ENCODE measurements around the gene OSGEP.
A peak's percentile ranks its signal among the peaks of the same experiment; 100 is the strongest.

OSGEP gene

GRCh38 chr14:20461225-20462141 lies 6.9 kb upstream of the OSGEP start, which contains the start of gene PIP4P1 (continued):
- TF ChIP-seq, protein P1, sequence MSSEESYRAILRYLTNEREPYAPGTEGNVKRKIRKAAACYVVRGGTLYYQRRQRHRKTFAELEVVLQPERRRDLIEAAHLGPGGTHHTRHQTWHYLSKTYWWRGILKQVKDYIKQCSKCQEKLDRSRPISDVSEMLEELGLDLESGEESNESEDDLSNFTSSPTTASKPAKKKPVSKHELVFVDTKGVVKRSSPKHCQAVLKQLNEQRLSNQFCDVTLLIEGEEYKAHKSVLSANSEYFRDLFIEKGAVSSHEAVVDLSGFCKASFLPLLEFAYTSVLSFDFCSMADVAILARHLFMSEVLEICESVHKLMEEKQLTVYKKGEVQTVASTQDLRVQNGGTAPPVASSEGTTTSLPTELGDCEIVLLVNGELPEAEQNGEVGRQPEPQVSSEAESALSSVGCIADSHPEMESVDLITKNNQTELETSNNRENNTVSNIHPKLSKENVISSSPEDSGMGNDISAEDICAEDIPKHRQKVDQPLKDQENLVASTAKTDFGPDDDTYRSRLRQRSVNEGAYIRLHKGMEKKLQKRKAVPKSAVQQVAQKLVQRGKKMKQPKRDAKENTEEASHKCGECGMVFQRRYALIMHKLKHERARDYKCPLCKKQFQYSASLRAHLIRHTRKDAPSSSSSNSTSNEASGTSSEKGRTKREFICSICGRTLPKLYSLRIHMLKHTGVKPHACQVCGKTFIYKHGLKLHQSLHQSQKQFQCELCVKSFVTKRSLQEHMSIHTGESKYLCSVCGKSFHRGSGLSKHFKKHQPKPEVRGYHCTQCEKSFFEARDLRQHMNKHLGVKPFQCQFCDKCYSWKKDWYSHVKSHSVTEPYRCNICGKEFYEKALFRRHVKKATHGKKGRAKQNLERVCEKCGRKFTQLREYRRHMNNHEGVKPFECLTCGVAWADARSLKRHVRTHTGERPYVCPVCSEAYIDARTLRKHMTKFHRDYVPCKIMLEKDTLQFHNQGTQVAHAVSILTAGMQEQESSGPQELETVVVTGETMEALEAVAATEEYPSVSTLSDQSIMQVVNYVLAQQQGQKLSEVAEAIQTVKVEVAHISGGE (tag by site-specific recombination; conservative IDR thresholded peaks at IDR 0.05; ENCODE audit: low read depth) = no peak
- TF ChIP-seq KLF8 (tag by site-specific recombination; IDR thresholded peaks at IDR 0.05) = peak; percentile 64
- TF ChIP-seq BCL11A (tag by site-specific recombination; IDR thresholded peaks at IDR 0.05; ENCODE audit: low read depth) = no peak
- no peak for TF ChIP-seq PRDM1 (tag by site-specific recombination; IDR thresholded peaks at IDR 0.05)
- no peak for TF ChIP-seq ZNF280D (tag by site-specific recombination; IDR thresholded peaks at IDR 0.05)
- no peak for TF ChIP-seq ZNF248 (tag by site-specific recombination; IDR thresholded peaks at IDR 0.05)
- no peak for TF ChIP-seq ZNF174 (tag by site-specific recombination; IDR thresholded peaks at IDR 0.05)
- no peak for TF ChIP-seq ZNF843 (tag by site-specific recombination; IDR thresholded peaks at IDR 0.05)
- TF ChIP-seq ZNF704 (tag by site-specific recombination; IDR thresholded peaks at IDR 0.05) = no peak
- no peak for TF ChIP-seq ELK4 (IDR thresholded peaks at IDR 0.05; ENCODE audit: borderline replicate concordance, low read depth, low read length)
- TF ChIP-seq GLI4 (tag by site-specific recombination; IDR thresholded peaks at IDR 0.05) = no peak
- TF ChIP-seq REPIN1 (tag by site-specific recombination; IDR thresholded peaks at IDR 0.05; ENCODE audit: low read depth) = no peak
- TF ChIP-seq ZNF501 (tag by site-specific recombination; IDR thresholded peaks at IDR 0.05) = no peak
- no peak for TF ChIP-seq ZNF670 (tag by site-specific recombination; IDR thresholded peaks at IDR 0.05; ENCODE audit: low read depth)
- no peak for TF ChIP-seq ZNF510 (tag by site-specific recombination; IDR thresholded peaks at IDR 0.05; ENCODE audit: insufficient replicate concordance)
- no peak for TF ChIP-seq ZNF837 (tag by site-specific recombination; IDR thresholded peaks at IDR 0.05)
- TF ChIP-seq ZNF341 (tag by site-specific recombination; IDR thresholded peaks at IDR 0.05; ENCODE audit: low read depth) = 0 out of 2 replicates have a peak, but pooled peaks have one; percentile 10
- no peak for TF ChIP-seq ZNF654 (tag by site-specific recombination; IDR thresholded peaks at IDR 0.05; ENCODE audit: low read depth)
- no peak for TF ChIP-seq PRDM6 (tag by site-specific recombination; IDR thresholded peaks at IDR 0.05)
- TF ChIP-seq ZNF175 (tag by site-specific recombination; IDR thresholded peaks at IDR 0.05) = no peak
- TF ChIP-seq ZNF707 (tag by site-specific recombination; IDR thresholded peaks at IDR 0.05) = no peak
- TF ChIP-seq ZBTB48 (tag by site-specific recombination; IDR thresholded peaks at IDR 0.05) = no peak
- TF ChIP-seq ZNF155 (tag by site-specific recombination; IDR thresholded peaks at IDR 0.05) = no peak
- no peak for TF ChIP-seq GFI1B (tag by site-specific recombination; IDR thresholded peaks at IDR 0.05)
- no peak for TF ChIP-seq ZNF677 (tag by site-specific recombination; IDR thresholded peaks at IDR 0.05)
- peak; percentile 90; the same call in 1 of the 2 replicates for TF ChIP-seq HOXD13 (CRISPR knock-in tag; IDR thresholded peaks at IDR 0.05; ENCODE audit: borderline replicate concordance)
- no peak for TF ChIP-seq YY1 (tag by site-specific recombination; IDR thresholded peaks at IDR 0.05)
- no peak for TF ChIP-seq ZNF202 (tag by site-specific recombination; IDR thresholded peaks at IDR 0.05; ENCODE audit: borderline replicate concordance)
- no peak for TF ChIP-seq ZNF121 (tag by site-specific recombination; IDR thresholded peaks at IDR 0.05)
- no peak for TF ChIP-seq ZNF777 (tag by site-specific recombination; IDR thresholded peaks at IDR 0.05; ENCODE audit: borderline replicate concordance)
